NT2/D1 (cell line): ENCODE results near the gene PLCH2.

Experiments used
- YY1 ChIP-seq: IDR thresholded peaks from 2 replicates; pipeline ENCODE4 v1.6.1; 2011; ENCODE audit not compliant: insufficient read length, insufficient read depth
- ZNF274 ChIP-seq: IDR thresholded peaks from 2 replicates; pipeline ENCODE4 v1.6.1; 2011; ENCODE audit warnings: mild to moderate bottlenecking, low read depth, low read length

- TF ChIP-seq ZNF274 (no peak), YY1 (no peak)
These were observed 29.4 kb downstream of the PLCH2 start for GRCh38 chr1:2505461-2505994.
